Activated naive CD8-positive, alpha-beta T cell (primary cell): ENCODE data around the gene MRTO4.

ENCODE experiments used
- H3K27ac Mint-ChIP-seq: one replicate; pipeline ENCODE4 v1.8.0; 2021; ENCODE audit warnings: mixed read lengths
- H3K27me3 Mint-ChIP-seq: one replicate; pipeline ENCODE4 v1.8.0; 2021; ENCODE audit warnings: mixed read lengths
- H3K36me3 Mint-ChIP-seq: one replicate; pipeline ENCODE4 v1.8.0; 2021; ENCODE audit warnings: mixed read lengths
- H3K4me1 Mint-ChIP-seq: one replicate; pipeline ENCODE4 v1.8.0; 2021; ENCODE audit warnings: low read depth, mixed read lengths
- H3K4me3 Mint-ChIP-seq: one replicate; pipeline ENCODE4 v1.8.0; 2021; ENCODE audit warnings: mild to moderate bottlenecking, mixed read lengths
- H3K9me3 Mint-ChIP-seq: one replicate; pipeline ENCODE4 v1.8.0; 2021; ENCODE audit warnings: low read depth, mixed read lengths

Gene MRTO4

GRCh38 chr1:19251305-19252196 lies at the start of gene MRTO4, which contains the start of gene EMC1:
MRTO4 (plus strand) TSS chr1:19251805; CDS start chr1:19251836, 31 bp downstream.
EMC1 (minus strand) TSS chr1:19251524; CDS start chr1:19251509, 15 bp downstream.
- Mint-ChIP-seq H3K4me1 (peaks cover 35% of the 10 kb centered on the region), H3K4me3 (peak within 1 kb of the TSS; percentile 99), H3K9me3 (no peaks in the 10 kb centered on the region), H3K36me3 (no peaks in the 10 kb centered on the region), H3K27me3 (no peaks in the 10 kb centered on the region), H3K27ac (peak within 1 kb of the TSS; percentile 100)

- H3K4me1 Mint-ChIP-seq: peaks cover 53% of the 10 kb centered on the region
- H3K27me3 Mint-ChIP-seq: no peaks in the 10 kb centered on the region
- no peaks in the 10 kb centered on the region for H3K9me3 Mint-ChIP-seq
- no peak overlapping the region for H3K4me3 Mint-ChIP-seq
- H3K27ac Mint-ChIP-seq: peak overlapping the region; percentile 18
- H3K36me3 Mint-ChIP-seq: peaks cover 7% of the 10 kb centered on the region
These were observed 49.2 kb upstream of the MRTO4 start for GRCh38 chr1:19202396-19202795.

- no peak overlapping the region for H3K4me3 Mint-ChIP-seq
- H3K9me3 Mint-ChIP-seq: no peaks in the 10 kb centered on the region
- H3K27ac Mint-ChIP-seq: peak overlapping the region; percentile 78
- H3K27me3 Mint-ChIP-seq: no peaks in the 10 kb centered on the region
- peaks cover 7% of the 10 kb centered on the region for H3K36me3 Mint-ChIP-seq
- peaks cover 63% of the 10 kb centered on the region for H3K4me1 Mint-ChIP-seq
These were observed 48.2 kb upstream of the MRTO4 start for GRCh38 chr1:19203440-19203839.

GRCh38 chr1:19204446-19205266 lies 46.9 kb upstream of the MRTO4 start:
- Mint-ChIP-seq H3K4me1 (peaks cover 69% of the 10 kb centered on the region), H3K4me3 (peak overlapping the region; percentile 12), H3K27ac (peak overlapping the region; percentile 41), H3K36me3 (peaks cover 7% of the 10 kb centered on the region), H3K9me3 (no peaks in the 10 kb centered on the region), H3K27me3 (no peaks in the 10 kb centered on the region)

GRCh38 chr1:19205403-19205802 lies 46.2 kb upstream of the MRTO4 start:
- Mint-ChIP-seq H3K9me3 (no peaks in the 10 kb centered on the region), H3K36me3 (peaks cover 7% of the 10 kb centered on the region), H3K4me1 (peaks cover 65% of the 10 kb centered on the region), H3K27ac (peak overlapping the region; percentile 41), H3K4me3 (peak overlapping the region; percentile 0), H3K27me3 (no peaks in the 10 kb centered on the region)

- Mint-ChIP-seq H3K27ac (peak overlapping the region; percentile 41), H3K4me3 (peak overlapping the region; percentile 0), H3K4me1 (peaks cover 68% of the 10 kb centered on the region), H3K36me3 (peaks cover 7% of the 10 kb centered on the region), H3K27me3 (no peaks in the 10 kb centered on the region), H3K9me3 (no peaks in the 10 kb centered on the region)
These were observed 45.8 kb upstream of the MRTO4 start for GRCh38 chr1:19205845-19206244.

- Mint-ChIP-seq H3K4me1 (peaks cover 73% of the 10 kb centered on the region), H3K9me3 (no peaks in the 10 kb centered on the region), H3K27me3 (no peaks in the 10 kb centered on the region), H3K4me3 (peak overlapping the region; percentile 60), H3K36me3 (peaks cover 7% of the 10 kb centered on the region), H3K27ac (peak overlapping the region; percentile 69)
These were observed 44.7 kb upstream of the MRTO4 start for GRCh38 chr1:19206947-19207346.

- H3K9me3 Mint-ChIP-seq: no peaks in the 10 kb centered on the region
- H3K4me3 Mint-ChIP-seq: peak overlapping the region; percentile 99
- peak overlapping the region; percentile 94 for H3K27ac Mint-ChIP-seq
- H3K36me3 Mint-ChIP-seq: peaks cover 7% of the 10 kb centered on the region
- H3K27me3 Mint-ChIP-seq: no peaks in the 10 kb centered on the region
- peaks cover 75% of the 10 kb centered on the region for H3K4me1 Mint-ChIP-seq
These were observed 42.7 kb upstream of the MRTO4 start for GRCh38 chr1:19208710-19209438.

GRCh38 chr1:19209439-19209989 lies 42.1 kb upstream of the MRTO4 start:
- Mint-ChIP-seq H3K27ac (peak overlapping the region; percentile 94), H3K27me3 (no peaks in the 10 kb centered on the region), H3K4me3 (peak overlapping the region; percentile 99), H3K36me3 (peaks cover 7% of the 10 kb centered on the region), H3K4me1 (peaks cover 72% of the 10 kb centered on the region), H3K9me3 (no peaks in the 10 kb centered on the region)

- no peaks in the 10 kb centered on the region for H3K9me3 Mint-ChIP-seq
- H3K4me3 Mint-ChIP-seq: peak within 1 kb of the TSS; percentile 99
- peak within 1 kb of the TSS; percentile 99 for H3K27ac Mint-ChIP-seq
- H3K4me1 Mint-ChIP-seq: peaks cover 67% of the 10 kb centered on the region
- peaks cover 7% of the 10 kb centered on the region for H3K36me3 Mint-ChIP-seq
- no peaks in the 10 kb centered on the region for H3K27me3 Mint-ChIP-seq
These were observed 41.4 kb upstream of the MRTO4 start, which contains the start of gene UBR4 for GRCh38 chr1:19209990-19210771. UBR4 (minus strand) TSS chr1:19210266; CDS start chr1:19210248, 18 bp downstream.

GRCh38 chr1:19210772-19211549 lies 40.6 kb upstream of the MRTO4 start:
- Mint-ChIP-seq H3K9me3 (no peaks in the 10 kb centered on the region), H3K4me1 (peaks cover 61% of the 10 kb centered on the region), H3K27ac (peak overlapping the region; percentile 99), H3K27me3 (no peaks in the 10 kb centered on the region), H3K4me3 (peak overlapping the region; percentile 99), H3K36me3 (peaks cover 5% of the 10 kb centered on the region)

GRCh38 chr1:19212167-19212566 lies 39.4 kb upstream of the MRTO4 start:
- Mint-ChIP-seq H3K27me3 (no peaks in the 10 kb centered on the region), H3K4me3 (peak overlapping the region; percentile 99), H3K36me3 (no peaks in the 10 kb centered on the region), H3K9me3 (no peaks in the 10 kb centered on the region), H3K27ac (peak overlapping the region; percentile 73), H3K4me1 (peaks cover 54% of the 10 kb centered on the region)

- peak overlapping the region; percentile 85 for H3K27ac Mint-ChIP-seq
- H3K9me3 Mint-ChIP-seq: no peaks in the 10 kb centered on the region
- peaks cover 44% of the 10 kb centered on the region for H3K4me1 Mint-ChIP-seq
- peak overlapping the region; percentile 1 for H3K4me3 Mint-ChIP-seq
- no peaks in the 10 kb centered on the region for H3K27me3 Mint-ChIP-seq
- no peaks in the 10 kb centered on the region for H3K36me3 Mint-ChIP-seq
These were observed 38.0 kb upstream of the MRTO4 start for GRCh38 chr1:19213580-19213979.
